Hippocampal formation (tissue), 2 donors: Measurements from ENCODE around the gene DMBX1.

Source experiments
- DNase-seq, 2 donors: peaks; one replicate each; lab custom pipeline; 2025; lab: John Stamatoyannopoulos, UW

The DMBX1 gene

DNA sequence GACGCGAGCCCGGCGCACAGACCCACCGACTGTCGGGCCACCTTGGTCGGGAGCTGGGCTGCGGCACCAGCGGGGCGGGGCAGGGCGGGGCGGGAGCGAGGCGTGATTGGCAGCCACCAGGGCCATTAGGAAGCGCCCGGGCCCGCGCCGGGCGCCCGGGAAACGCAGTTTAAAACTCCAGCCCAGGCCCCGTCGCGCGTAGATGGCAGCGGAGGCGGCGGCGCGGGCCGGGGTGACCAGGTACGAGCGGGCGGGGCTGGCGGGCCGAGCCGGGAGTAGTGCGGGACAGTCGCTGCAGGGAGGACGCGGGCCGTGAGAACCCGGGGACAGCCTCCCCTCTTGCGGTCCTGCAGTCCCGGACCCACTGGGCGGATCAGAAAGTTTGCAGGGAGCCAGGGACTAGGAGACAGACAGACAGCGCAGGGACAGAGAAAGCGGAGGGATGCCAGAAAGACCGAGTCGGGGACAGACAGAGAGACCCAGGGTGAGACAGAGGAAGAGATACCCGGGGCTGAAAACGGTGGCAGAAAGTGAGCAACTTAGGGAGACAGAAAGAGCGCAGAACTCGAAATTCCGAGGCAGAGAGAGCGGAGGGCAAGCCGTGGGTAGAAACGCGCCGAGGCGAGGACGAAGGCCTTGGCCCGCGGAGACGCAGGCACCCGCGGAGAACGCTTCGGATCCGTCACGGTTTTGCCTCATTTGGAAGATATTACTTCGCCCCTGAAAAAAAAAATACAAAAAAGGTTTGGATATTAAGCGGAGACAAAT, at the start of gene DMBX1:
Gene DMBX1, plus strand, starts transcription at position 199 of the 768 bp plus-strand sequence. CDS start 17,175 bp downstream, outside the sequence.
- DNase-seq, result no peak

DNA sequence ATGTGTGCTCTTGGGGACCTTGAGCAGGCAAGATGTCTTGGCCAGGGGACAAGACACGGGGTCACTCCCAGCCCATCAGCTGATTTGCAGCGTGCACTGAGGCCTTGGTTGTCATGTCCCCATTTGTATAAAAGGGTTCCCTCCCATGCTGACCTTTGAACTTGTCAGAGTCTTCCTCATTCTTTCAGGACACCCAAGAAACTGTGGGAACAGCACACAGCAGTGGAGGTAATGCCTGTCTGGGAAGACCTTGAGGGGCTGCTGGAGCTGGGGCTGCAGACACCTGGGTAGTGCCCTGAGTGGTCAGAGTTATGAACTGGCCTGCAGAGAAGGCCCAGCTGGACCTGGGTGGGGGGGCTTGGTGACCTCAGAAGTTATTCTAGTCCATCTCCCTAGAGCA, 49.2 kb upstream of the DMBX1 start:
- DNase-seq, result no peak

DNA sequence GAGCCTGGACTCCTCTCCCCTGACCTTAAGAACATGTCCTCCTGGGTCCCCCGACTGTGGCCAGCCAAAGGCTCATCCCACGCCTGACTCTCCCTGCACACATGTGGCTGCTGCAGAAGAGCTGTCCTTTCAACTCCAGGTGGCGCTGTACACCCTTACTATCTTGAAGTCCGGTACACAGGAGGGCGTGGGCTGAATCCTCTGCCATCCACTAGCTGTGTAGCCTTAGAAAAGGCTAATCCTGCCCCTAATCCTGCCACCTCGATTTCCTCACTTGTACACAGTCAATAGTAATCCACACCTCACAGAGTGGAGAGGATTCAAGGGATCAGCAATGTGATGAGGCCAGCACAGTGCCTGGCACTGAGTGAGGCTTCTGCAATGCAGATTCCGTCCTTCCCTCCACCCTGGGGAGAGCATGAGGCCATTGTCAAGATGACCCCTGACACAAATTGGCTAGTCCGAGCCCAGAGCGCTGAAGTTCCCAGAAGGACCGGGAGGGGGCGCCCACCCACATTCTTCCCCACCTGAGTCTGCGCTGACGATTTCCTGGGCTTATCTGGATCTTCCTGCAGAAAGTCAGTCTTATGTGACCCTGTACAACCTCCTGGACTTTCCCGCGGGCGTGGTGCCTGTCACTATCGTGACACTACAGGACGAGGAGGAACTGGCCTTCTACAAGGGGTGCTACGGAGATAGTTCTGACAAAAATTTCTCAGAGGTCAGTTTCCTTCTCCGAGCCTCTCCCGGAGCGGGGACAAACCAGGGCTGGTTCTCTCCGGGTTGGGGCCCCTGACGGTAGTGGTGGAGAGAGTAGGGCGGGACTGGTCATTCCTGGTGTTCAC, 47.1 kb upstream of the DMBX1 start:
- DNase-seq, result peak in 1 of 2 donors; percentile 57

DNA sequence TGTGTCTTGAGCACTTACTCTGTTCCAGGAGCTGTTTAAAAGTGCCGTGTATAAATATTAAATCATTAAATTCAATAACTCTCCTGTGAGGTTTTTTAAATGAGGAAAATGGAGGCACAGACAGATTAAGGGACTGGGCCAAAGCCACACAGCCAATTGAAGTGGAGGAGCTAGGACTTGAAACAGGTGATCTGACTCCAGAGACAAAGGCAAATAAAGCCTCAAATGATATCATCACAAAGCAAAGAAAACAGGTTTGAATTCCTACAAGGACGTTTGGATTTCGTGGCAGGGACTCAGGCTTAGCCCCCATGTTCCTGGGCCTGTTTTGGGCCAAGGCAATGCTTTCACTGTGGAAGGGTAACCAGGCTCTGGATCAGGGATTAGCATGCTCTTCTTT, 45.2 kb upstream of the DMBX1 start:
- no peak for DNase-seq

DNA sequence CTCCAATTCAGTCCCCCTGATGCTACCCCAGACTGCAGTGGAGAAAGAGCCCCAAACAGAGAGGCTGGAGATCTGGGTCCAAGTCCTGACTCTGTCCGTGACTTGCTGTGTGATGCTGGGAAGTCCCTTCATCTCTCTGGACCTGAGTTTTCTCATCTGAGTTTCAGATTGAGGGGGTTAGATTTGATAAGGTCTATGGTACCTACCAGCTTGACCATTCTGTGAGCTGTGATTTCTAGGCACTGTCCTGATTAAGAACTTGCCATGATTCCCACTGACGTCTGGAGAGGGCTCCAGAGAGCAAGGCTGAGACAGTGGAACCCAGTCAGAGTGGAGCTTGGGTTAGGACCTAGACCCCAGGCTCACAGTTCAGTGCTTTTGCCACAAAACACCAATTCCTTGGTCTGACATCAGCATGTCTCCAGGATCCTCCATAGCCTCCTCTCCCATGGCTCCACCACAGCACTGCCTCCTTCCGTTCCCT, 43.8 kb upstream of the DMBX1 start:
- no peak for DNase-seq

DNA sequence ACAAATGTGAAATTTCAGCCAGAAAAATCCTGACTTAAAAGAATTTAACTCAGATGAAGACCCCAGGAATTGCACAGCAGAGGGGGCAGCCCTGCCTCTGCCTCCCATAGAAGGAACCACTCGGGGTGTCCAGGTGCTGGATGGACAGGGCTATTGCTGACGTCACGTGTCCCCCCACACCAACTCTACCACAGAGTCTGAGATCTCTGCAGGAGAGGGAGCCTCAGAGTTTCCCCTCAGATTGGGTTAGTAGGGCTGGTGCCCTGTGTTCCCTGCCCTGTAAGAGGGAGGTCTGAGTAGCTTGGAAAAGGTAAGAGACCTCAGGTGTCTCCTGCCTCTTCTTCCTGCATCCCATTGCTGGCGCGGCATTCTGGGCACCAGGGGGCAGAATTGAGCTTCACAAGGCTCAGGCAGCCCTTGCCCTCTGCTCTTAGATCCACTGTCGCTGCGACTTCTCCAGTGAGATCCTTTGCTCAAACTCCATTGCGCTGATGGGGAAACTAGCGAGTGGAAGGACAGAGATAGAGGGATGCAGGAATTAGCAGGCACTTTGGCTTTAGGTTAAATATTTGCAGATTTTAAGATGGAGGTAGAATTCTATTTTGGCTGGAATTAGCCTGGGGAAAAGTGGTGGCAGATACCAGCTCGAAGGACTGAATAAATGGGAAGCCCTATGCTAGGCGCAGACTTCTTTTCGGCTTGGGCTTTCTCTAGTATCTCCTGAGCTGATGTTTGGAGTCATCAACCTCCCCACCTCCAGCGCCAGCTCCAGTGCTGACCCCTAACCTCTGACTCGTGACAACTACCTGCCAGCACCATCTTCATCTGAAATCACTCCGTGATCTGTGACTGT, 42.8 kb upstream of the DMBX1 start:
- peak in 1 of 2 donors; percentile 57 for DNase-seq

DNA sequence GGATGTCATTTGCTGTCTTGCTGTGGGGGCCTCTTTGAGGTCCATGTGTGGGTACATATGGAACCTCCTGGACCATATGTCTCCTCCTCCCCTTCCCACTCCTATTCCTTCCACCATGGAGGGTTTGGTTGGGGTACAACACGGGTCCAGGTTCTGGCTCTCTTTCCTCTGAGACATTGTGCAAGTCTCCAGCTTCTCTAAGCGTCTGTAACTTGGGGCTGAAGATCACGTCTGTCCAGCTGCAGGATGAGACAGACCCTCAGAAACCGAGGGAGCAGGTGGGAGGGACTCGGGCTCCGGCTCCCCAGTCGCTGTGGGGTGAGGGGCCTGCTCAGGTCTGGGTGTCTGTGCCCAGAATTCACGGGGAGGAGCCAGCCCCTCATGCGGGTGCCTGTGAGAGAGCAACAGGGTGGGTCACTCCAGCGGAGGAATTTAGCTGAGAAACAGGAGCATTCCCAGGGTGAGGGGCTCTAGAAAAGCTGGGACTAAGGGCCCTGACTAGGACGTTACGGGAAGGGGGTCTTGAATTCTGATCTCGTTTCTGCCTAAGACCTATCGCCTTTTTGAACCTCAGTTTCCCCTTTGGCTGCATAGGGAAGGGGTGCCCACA, 42.0 kb upstream of the DMBX1 start:
- DNase-seq, result no peak

DNA sequence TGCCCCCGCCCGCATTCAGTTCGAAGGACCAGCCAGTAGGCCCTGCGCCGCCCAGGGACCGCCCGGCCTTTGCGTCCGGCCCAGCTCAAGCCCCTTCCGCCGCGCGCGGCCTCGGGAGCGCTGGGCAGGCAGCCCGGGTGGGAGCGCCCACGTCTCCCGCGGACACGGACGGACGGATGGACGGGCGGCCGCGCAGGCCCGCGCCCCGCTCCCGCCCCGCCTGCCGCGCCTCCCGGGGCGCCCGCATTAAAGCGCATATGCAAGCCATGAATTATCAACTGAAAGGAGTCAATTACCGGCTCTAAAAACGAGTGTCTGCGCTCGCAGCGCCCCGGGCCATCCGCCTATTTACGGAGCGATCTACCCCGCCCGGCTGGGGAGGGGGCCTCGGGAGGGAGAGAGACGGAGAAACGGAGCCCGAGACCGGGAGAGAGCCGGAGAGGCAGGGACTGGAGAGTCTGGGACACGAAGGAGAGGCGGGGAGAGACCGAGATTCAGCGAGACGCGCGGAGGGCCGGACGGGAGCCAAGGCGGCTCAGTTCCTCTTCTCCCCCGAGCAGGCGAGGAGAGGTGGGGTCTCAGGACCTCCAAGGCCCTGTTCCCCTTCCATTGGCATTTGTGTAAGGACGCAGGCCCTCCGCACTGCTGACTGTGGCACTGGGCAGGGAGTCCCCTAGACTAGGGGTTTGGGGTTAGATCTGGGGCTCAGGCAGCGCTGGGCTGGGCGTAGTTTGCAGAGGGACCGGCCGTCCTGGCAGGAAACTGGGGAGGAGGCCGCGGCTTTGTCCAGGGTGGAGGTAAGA, 41.3 kb upstream of the DMBX1 start:
- no peak for DNase-seq

DNA sequence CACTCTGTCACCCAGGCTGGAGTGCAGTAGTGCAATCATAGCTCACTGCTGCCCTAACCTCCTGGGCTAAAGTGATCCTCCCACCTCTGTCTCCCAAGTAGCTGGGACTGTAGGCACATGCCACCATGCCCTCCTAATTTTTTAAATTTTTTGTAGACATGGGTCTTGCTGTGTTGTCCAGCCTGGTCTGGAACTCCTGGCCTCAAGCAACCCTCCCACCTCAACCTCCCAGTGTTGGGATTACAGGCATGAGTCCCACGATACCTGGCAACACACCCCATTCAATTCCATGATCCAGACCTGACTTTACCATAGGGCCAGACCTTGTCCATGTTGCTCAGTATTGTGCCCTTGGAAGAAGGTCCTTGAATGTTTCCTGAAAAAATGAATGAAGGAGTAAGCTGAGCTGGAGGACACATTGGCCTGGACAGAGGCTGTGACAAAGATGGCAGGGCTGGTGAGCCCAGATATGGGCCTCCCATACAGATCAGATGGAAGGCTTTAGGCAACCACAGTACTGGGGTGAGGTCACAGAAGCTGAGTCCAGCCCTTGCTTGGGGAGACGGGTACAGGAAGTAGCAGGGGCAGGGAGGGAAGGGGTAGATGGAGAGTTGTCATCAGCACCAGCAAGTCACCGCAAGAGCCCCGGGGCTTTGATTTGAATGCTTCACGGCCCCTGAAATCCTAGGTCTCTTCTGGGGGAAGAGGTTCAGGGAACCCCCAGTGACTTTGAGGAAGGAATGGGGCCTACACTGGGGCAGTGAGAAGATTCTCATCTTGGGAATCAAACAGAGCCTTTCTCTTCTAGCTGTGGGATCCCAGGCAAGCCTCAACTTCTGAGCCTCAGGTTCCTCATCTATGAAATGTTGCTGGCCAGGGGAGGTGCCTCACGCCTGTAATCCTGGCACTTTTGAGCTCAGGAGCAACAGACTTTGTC, 40.1 kb upstream of the DMBX1 start:
- DNase-seq, result no peak

DNA sequence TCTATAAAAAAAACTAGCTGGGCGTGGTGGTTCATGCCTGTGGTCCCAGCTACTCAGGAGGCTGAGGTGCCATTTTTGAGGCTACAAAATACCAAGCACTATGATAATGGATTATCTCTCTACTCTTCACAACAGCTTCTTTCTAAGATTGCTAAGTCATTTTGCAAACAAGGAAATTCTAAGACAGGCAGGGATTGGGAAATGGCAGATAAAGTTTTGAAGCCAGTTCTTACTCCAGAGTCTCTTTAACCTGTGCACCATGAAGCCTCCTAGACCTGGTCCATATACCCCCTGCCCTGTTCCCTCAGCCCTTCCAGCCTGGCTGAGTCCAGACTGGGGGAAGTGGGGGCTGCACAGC, 39.5 kb upstream of the DMBX1 start:
- DNase-seq, result no peak

DNA sequence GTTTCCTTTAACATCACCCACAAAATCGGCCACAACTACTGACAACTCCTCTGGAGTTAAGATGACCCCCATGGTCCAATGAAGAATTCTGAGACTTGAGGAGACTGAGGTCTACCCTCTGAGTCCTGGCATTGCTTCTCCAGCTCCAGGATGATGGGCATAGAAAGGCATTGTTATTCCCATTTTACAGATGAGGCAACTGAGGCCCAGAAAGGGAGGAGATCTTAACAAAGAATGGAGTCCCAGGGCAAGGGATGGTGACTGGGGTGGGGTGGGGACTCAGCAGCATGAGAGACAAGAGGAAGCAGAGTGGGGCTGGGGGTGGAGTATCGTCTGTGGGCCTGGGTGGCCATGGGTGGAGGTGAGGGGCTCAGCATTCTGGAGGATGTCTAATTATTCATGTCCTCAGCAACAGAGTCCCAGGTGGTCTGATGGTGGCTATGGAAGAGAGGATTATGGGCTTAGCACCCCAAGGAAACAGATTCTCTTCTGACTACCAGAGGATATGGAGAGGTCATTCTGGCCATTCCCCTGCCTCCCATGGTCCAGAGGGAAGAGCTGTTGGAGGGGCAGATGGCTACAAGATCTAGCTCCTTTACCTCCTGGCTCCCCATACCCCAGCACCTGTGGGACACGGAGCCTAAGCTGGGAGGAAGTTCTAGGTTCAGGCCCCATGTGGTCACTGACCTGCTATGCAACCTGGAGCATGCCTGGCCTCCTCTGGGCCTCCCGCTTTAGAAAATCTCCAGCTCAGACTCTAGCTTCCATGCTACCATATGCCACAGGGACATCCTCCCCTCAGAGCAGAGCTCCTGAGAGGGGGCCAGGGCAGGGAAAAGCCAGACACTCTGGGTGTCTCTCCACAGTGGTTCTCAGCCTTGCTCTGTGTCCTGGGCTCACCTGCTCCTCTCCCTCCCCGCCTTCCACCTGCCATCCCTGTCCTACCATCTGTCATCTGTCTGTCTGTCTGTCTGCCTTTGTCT, 37.4 kb upstream of the DMBX1 start:
- no peak for DNase-seq

DNA sequence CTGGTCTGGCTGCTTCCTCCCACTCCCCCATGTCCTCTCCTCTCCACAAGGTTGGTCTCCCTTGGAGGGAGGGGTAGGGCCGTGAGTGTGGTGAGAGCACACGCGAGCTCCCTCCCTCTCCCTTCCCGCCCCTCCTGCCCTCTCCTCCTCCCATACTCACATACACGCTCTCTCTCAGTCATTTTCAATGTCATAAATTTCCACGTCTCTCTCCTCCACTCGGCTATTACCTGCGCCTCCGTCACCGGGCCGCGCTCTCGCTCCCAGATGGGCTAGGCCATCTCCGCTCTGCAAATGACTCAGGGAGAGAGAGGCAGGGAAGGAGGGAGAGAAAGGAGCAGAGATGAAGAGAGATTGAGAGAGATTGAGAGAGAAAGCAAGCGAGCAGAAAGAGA, 36.7 kb upstream of the DMBX1 start:
- DNase-seq, result no peak

DNA sequence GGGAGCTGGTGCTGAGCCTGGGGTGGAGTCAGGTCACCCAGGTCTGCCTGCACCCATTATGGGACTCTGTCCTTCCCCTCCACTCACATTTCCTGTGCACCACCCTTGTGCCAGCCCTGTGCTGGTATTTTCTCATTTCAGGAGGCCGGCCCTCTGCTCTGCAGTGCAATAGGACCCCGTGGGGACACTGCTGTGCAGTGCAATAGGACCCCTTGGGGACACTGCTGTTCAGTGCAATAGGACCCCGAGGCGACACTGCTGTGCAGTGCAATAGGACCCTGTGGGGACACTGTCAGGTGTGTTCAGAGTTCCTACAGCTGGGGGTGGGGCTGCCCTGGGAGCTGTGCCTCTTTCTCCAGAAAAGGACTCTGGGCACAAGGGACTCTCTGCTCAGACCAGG, 36.2 kb upstream of the DMBX1 start:
- DNase-seq, result no peak

DNA sequence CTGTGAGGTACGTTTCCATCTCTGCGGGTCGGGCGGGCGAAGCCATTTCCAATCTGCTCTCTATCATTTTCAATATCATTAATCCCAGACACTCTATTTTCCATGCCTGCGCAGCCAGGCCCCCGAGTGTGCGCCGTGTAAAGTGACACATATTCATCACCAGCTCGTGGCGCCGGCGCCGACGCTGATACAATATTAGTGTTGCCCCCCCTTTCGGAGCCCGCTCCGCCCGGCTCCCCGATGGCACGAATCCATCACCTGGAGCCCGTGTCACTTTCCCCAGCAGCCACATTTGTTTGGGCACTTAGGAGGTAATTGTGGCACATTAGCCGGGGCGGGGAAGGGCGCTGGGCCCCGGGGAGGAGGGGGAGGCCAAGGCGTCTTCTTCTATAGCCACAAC, 33.7 kb upstream of the DMBX1 start:
- no peak for DNase-seq

DNA sequence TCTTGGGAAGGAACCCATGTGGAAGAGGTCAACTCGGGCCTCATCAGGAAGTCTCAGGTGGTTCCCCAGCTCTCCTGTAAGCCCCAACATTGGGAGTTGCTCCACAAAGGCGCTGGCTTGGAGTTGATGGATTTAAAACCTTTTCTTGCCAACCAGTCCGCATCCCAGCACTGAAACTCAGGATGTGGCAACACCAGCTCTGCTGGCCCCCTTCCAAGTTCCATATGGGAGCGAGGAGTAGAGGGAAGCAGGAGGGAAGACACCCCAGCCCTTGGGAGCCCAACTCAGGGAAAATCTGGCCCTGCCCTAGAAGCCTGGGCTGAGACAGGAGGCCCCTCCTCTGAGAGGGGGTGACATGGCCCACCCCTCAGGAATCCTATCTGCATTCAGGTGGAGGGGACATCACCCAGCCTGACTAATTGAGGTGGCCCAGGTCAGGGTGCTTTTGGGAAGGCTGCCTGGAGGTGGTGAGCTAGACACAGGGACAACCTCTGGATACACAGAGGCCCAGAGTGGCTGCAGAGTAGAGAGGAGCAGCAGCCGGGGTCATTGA, 33.1 kb upstream of the DMBX1 start:
- no peak for DNase-seq

DNA sequence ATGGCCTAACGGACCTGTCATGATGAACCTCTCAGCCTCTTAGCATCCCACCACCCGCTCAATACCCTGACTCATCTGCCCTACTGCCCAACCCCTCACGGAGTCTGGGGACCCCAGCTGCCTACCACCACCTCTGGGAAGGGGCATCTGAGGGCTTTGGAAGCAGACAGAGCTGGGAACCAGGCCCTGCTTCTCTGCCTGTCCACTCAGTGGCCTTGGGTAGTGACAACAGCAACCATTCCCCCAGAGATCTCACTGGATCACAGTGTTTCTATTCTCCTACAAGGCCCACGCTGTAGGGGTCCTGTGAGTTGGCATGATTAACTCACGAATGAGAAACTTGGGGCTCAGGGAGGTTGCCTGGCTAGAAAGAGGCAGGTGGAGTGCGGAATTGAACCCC, 32.5 kb upstream of the DMBX1 start:
- DNase-seq, result no peak

DNA sequence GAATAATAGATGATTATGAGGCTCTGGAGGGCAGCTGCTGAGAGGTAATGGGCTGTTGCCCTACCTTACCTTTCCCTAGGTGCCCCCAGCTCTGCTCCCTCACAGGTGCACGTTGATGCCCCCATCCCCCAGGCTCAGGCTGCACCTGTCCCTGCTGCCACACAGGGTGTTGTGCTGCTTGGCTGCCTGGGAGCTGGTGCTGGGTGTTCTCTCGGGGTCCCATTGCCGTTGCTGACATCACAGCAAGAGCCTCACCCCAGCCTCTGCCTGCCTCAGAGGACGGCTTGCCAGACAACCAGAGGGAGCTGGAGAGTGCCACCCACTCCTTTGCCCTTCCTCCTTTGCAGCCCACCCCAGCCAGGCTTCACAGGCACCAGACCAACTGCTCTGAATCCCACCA, 31.4 kb upstream of the DMBX1 start:
- DNase-seq, result no peak

DNA sequence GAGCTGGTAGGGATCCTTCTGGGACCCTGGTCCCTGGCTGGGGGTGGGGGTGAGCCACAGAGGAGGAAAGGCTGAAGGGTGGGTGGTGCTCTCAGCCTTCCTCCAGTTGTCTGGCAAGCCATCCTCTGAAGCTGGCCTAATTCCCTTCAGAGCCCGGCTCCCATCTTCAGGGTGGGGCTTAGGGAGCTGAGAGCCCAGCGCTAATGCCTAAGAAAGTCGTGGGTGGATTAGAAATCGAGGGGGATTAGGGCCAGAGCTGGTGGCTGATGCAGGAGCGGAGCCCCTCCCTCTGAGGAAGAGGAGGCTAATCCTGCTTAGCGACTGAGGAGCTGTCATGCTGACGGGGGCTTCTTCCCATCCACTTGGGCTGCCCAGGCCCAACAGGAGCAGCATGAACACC, 30.8 kb upstream of the DMBX1 start:
- DNase-seq, result no peak
